Lung (tissue), 12 donors: ENCODE data around the gene SDF4. TPM values are rescaled to one million over a fixed set of nuclear protein-coding genes. Genes with fewer than 3 reads are reported as not detected.
A peak's percentile ranks its signal among the peaks of the same experiment; 100 is the strongest.

Experiments
- ATAC-seq: fragments of 200-7000 bp; cut with Tn5 transposase; one replicate; pipeline ENCODE4 v1.9.1; 2020; ENCODE audit warnings: moderate number of reproducible peaks; ENCODE audit not compliant: insufficient read depth, low FRiP score
- DNase-seq, 3 donors: peaks; one replicate each; pipeline ENCODE4 v3.0.0-alpha.2; 2013 to 2017
- H3K27ac ChIP-seq, 2 donors: one replicate each; pipeline ENCODE4 v1.5.1; 2013; ENCODE audit warnings: mild to moderate bottlenecking in 2 of 2, moderate library complexity in 2 of 2, control low read depth in 1 of 2, inconsistent platforms in 1 of 2, low read depth in 1 of 2, low read length in 1 of 2
- H3K27me3 ChIP-seq, 3 donors: one replicate each; pipeline ENCODE4 v1.5.1; 2013; ENCODE audit warnings: low read length in 2 of 3; ENCODE audit not compliant: control insufficient read depth in 3 of 3, insufficient read depth in 3 of 3
- H3K36me3 ChIP-seq, 4 donors: one replicate each; pipeline ENCODE4 v1.5.1; 2013; ENCODE audit warnings: low read length in 4 of 4, mild to moderate bottlenecking in 1 of 4, moderate library complexity in 1 of 4; ENCODE audit not compliant: control insufficient read depth in 4 of 4, insufficient read depth in 4 of 4
- H3K4me1 ChIP-seq, 5 donors: one replicate each; pipeline ENCODE4 v1.5.1; 2013; ENCODE audit warnings: low read length in 5 of 5, mild to moderate bottlenecking in 2 of 5, moderate library complexity in 1 of 5; ENCODE audit not compliant: control insufficient read depth in 5 of 5, insufficient read depth in 5 of 5
- H3K4me3 ChIP-seq: one replicate; pipeline ENCODE4 v1.5.1; 2013; ENCODE audit warnings: mild to moderate bottlenecking, control low read depth, moderate library complexity
- H3K9ac ChIP-seq, 2 donors: one replicate each; pipeline ENCODE4 v1.5.1; 2013; ENCODE audit warnings: low read length in 2 of 2, control low read depth in 1 of 2; ENCODE audit not compliant: insufficient read depth in 1 of 2
- H3K9me3 ChIP-seq, 4 donors: one replicate each; pipeline ENCODE4 v1.5.1; 2013; ENCODE audit warnings: low read length in 3 of 4, mild to moderate bottlenecking in 1 of 4, moderate library complexity in 1 of 4; ENCODE audit not compliant: control insufficient read depth in 4 of 4, insufficient read depth in 3 of 4
- WGBS, 2 donors: extraction: QIAGEN DNeasy Blood & Tissue Kit; methylation state at CpG; one replicate each; pipeline ENCODE4 v1.1.7; 2013; 5-methylcytosine and 5-hydroxymethylcytosine counted together
- polyA plus RNA-seq, 2 donors: library from polyadenylated mRNA; stranded (reverse); fragments of 200-250 nt; gene quantifications; one replicate each; pipeline ENCODE4 v1.2.1, GENCODE V29; 2013
- total RNA-seq, 2 donors: library from RNA; depleted of rRNA in 1 of 2; stranded (reverse); fragments of >200 nt in 1 of 2; gene quantifications; one replicate each; pipeline ENCODE4 v1.2.1, GENCODE V29; 2014 to 2021
- TF ChIP-seq, protein P1 (sequence below): IDR thresholded peaks from 2 replicates; pipeline ENCODE4 v1.5.1; 2012; ENCODE audit warnings: mild to moderate bottlenecking; ENCODE audit errors: control extremely low read depth, extremely low read depth
- donor health status: control.
- donor health status: control.
- donor health status: Bipolar disorder and iron deficiency.
- donor health status: healthy.
- donor health status: DM: yes; HTN: yes; CAD: no.

SDF4 gene
- total and polyA plus RNA-seq, 4 donors = 65.7 to 189 (median 143) TPM

DNA sequence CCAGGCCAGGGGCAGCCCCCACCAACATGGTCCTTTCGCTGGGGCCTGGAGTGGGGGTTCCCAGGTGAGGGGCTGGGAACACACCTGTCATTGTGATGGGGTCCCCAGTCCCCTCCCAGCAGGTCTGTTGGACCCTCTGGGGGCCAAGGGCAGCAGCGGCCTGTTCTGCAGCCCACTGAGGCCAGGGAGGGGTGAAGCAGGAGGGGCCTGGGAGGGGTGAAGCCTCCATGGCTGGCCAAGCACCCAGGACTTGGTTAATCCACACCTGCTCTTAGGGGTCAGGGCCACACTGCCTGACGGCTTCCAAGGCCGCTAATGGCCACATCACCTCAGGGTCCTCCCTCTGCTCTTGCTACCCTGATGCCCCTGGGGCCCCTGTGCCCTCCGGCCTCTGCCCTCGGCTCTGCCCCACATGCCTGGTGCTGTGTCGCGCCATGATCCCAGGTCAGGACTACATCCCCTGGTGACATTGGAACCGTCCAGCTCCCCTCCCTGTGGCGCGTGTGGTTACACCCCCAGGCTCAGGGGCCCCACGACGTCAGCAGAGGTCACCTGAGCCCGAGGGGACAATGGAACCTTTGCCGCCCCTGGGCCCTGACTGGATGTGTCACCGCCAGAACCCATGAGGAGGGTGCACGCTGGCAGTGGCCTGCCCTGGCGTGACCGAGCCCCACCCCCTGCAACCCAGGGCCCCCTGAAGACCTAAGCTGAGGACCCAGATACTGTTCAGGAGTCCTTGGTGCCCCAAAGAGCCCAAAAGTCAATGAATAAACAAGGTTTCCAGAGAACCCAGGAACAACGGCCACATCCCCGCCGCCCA lies 32.5 kb downstream of the SDF4 start:
- peaks cover 0 to 12% (median 3%) of the 10 kb centered on the region in 3 donors for H3K27me3 ChIP-seq
- 84 to 90% methylated on average over 22 of the region's 22 CpGs for WGBS, 2 donors
- peaks cover 0 to 4% (median 0%) of the 10 kb centered on the region in 4 donors for H3K9me3 ChIP-seq
- DNase-seq (peak in 1 of 3 donors; percentile 9), ATAC-seq (no peak)
- no peak overlapping the region for H3K27ac ChIP-seq
- H3K4me3 ChIP-seq = no peak overlapping the region
- no peak overlapping the region for H3K9ac ChIP-seq
- H3K36me3 ChIP-seq = no peaks in the 10 kb centered on the region
- H3K4me1 ChIP-seq = no peaks in the 10 kb centered on the region
- TF ChIP-seq, protein P1, sequence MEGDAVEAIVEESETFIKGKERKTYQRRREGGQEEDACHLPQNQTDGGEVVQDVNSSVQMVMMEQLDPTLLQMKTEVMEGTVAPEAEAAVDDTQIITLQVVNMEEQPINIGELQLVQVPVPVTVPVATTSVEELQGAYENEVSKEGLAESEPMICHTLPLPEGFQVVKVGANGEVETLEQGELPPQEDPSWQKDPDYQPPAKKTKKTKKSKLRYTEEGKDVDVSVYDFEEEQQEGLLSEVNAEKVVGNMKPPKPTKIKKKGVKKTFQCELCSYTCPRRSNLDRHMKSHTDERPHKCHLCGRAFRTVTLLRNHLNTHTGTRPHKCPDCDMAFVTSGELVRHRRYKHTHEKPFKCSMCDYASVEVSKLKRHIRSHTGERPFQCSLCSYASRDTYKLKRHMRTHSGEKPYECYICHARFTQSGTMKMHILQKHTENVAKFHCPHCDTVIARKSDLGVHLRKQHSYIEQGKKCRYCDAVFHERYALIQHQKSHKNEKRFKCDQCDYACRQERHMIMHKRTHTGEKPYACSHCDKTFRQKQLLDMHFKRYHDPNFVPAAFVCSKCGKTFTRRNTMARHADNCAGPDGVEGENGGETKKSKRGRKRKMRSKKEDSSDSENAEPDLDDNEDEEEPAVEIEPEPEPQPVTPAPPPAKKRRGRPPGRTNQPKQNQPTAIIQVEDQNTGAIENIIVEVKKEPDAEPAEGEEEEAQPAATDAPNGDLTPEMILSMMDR = no peak

DNA sequence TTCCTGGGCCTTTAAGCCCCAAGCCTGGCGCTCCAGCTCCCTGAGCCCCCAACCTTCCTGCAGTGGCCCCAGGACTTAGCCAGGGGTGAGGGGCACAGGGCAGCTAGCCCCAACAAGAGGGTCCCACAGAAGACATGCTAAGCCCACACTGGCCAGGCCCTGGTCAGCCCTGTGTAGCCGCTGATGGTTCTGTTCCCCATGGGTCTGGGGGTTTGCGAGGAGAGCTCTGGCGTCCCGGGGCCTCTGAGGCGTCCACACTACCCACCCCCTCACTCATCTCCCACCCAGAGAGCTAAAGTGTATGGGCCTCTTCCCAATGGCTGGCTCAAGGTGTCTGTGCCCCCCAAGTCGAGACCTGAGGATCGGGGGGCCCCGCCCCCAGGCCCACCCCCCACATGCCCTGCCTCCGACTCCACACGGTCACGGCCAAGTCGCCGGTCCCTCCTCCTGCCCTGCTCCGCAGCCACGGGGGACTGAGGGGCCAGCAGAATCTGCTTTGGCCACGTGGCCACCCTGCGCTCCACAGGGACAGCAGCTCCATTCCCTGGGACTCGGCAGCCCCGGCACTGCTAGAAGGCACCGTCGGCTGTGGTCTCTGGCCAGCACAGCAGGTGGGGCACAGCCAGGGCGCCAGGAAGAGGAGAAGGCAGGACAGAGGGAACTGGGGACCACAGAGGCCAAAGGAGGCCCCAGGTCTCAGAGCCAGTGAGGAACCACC lies 33.2 kb downstream of the SDF4 start:
- no peak overlapping the region for H3K27ac ChIP-seq
- H3K9me3 ChIP-seq = peaks cover 0 to 4% (median 0%) of the 10 kb centered on the region in 4 donors
- TF ChIP-seq, protein P1 = no peak
- H3K27me3 ChIP-seq = peaks cover 0 to 7% (median 1%) of the 10 kb centered on the region in 3 donors
- DNase-seq (peak in 1 of 3 donors; percentile 10), ATAC-seq (no peak)
- no peaks in the 10 kb centered on the region for H3K36me3 ChIP-seq
- H3K4me1 ChIP-seq = no peaks in the 10 kb centered on the region
- H3K9ac ChIP-seq = no peak overlapping the region
- 80 to 89% methylated on average over 22 to 23 of the region's 23 CpGs for WGBS, 2 donors
- no peak overlapping the region for H3K4me3 ChIP-seq

DNA sequence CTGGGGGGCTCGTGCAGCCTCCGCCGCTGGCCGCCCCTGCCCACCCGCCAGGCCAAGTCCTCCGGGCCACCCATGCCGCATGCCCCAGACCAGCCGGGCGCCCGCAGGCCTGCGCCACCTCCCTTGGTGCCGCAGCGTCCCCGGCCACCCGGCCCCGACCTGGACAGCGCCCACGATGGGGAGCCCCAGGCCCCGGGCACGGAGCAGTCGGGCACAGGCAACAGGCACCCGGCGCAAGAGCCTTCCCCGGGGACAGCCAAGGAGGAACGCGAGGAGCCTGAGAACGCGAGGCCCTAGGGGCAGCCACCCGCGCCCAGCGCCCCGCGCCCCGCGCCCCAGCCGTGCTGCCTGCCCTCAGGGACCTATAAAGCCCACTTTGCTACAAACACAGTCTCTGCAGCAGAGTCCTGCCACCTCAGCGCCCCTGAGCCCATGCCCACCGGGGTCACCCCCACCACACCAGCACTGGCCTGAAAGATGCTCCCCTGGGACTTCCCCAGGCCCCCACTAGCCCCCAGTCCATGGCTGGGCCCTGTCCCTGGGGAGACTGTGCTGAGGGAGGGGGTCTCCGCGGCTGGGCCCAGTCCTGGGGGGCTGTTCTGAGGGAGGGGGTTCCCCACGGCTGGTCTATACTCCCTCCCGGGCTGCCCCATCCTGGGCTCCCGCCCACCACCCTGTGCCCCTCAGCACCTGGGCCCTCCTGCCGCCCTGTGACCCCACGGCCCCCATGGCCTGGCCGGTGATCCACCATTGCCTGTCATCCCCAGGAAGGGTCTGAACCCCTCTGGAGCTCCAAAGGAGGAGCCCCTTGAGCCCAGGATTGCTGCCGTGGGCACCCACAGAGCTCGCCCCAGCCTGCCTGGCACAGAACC lies 34.0 kb downstream of the SDF4 start:
- DNase-seq = no peak
- no peak for ATAC-seq

More for the DNA sequence above, 34.0 kb downstream of the SDF4 start:
- H3K27ac ChIP-seq = no peak overlapping the region
- no peaks in the 10 kb centered on the region for H3K36me3 ChIP-seq
- peaks cover 0 to 6% (median 0%) of the 10 kb centered on the region in 3 donors for H3K27me3 ChIP-seq
- H3K9ac ChIP-seq = no peak overlapping the region
- peaks cover 0 to 4% (median 0%) of the 10 kb centered on the region in 4 donors for H3K9me3 ChIP-seq
- no peak overlapping the region for H3K4me3 ChIP-seq
- no peaks in the 10 kb centered on the region for H3K4me1 ChIP-seq
- TF ChIP-seq, protein P1 = no peak
- whole genome bisulfite sequencing, 2 donors = 93 to 94% methylated on average over 43 to 48 of the region's 48 CpGs
